HUDEP-2 (cell line): ENCODE results near the gene GALNT6.
A peak's percentile ranks its signal among the peaks of the same experiment; 100 is the strongest.

Experiments
- DNase-seq, 76 experiments: peaks; one replicate each; lab custom pipeline; 2025; ENCODE audit not compliant: unreplicated experiment in 76 of 76; lab: John Stamatoyannopoulos, UW

The GALNT6 gene, protein sequence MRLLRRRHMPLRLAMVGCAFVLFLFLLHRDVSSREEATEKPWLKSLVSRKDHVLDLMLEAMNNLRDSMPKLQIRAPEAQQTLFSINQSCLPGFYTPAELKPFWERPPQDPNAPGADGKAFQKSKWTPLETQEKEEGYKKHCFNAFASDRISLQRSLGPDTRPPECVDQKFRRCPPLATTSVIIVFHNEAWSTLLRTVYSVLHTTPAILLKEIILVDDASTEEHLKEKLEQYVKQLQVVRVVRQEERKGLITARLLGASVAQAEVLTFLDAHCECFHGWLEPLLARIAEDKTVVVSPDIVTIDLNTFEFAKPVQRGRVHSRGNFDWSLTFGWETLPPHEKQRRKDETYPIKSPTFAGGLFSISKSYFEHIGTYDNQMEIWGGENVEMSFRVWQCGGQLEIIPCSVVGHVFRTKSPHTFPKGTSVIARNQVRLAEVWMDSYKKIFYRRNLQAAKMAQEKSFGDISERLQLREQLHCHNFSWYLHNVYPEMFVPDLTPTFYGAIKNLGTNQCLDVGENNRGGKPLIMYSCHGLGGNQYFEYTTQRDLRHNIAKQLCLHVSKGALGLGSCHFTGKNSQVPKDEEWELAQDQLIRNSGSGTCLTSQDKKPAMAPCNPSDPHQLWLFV

DNA sequence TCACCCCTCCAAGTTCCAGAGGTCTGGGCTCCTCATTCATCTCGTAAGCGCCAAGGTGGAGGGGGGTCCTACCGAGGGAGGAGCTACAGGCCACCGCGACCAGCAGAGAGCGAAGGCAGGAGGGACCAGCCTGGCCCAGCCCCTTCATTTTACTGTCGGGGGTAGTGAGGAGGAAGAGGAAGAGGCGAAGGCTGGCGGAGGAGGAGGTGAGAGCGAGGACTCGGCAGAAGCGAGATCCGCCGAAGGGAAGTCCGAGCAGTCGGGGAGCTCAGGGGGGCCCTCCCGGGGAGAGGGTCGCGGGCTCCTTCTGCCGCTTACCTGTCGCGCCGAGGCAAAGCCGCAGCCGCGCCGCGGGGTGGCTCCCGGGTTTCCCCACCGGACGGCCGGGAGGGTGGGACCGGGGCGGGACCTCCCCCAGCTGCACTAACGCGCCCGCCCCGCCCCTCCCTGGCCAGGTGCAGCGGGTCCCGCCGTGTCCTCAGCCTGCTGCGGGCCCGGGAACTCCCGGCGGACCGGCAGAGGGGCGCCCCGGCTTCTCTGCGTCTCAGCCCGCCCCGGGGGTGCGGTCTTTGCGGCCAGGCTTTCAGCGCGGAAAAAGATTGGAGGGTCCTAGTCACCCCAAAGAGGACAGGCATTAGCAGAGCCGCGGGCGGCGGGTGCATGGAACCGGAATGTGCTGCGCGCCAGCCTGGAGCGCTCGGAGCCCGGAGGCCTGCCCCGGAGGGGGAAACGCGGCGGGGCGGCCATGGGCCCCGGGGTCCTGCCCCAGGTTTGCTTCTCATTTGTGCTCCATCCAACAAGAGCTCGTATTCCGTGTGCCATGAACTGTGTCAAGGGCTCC, at the start of gene GALNT6:
TSS of gene GALNT6 (minus strand) at position 124 of the 841 bp plus-strand sequence. CDS start 11,625 bp downstream, outside the sequence.
- DNase-seq, result peak in 29 of 76 experiments; percentile 6 to 56 (median 29)

DNA sequence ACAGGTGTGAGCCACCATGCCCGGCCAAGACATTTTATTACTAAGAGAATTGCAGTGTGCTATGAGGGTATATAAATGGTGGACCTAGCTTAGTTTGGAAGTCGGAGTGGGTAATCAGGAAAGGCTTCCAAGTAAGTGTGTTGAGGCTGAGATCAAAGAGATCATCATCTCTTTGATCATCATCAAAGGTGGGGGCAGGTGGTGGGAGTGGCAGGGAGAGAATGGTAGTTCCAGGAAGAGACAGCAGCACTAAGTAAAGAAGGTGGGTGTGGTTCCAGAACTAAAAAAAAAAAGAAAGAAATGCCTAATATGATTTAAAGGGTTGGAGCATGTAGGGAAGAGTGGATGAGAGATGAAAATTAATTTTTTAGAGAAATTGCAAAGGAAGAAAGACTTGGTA, 48.1 kb upstream of the GALNT6 start:
- DNase-seq, result no peak

DNA sequence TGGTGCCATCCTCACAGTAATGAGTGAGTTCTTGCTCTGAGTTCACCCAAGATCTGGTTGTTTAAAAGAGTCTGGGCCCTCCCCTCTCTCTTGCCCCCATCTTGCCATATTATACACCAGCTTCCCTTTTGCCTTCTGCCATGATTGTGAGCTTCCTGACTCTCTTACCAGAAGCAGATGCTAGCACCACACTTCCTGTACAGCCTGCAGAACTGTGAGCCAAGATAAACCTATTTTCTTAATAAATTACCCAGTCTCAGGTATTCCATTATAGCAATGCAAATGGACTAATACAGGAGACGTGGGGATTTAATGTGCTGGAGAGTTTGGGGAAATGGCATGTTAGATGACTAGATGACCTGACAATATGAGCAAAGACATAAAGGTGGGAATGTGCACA, 46.2 kb upstream of the GALNT6 start:
- no peak for DNase-seq

DNA sequence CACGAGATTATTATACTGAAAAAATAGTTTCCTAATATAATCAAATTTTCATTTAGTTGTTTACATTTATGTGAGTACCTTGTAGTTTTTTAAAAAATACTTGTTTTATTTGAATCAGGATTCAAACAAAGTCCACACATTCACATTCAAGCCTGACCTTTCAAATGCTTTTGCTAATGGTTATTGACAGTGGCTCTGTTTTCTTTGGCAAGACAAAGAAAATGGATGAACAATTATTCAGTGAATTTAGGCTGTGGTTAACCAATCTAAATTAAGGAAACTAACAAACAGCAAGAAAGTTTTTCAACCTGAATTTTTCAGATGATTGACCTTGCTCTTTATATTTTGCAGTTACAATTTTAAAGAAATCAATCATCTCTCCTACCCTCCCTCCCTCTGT, 43.1 kb upstream of the GALNT6 start:
- no peak for DNase-seq

DNA sequence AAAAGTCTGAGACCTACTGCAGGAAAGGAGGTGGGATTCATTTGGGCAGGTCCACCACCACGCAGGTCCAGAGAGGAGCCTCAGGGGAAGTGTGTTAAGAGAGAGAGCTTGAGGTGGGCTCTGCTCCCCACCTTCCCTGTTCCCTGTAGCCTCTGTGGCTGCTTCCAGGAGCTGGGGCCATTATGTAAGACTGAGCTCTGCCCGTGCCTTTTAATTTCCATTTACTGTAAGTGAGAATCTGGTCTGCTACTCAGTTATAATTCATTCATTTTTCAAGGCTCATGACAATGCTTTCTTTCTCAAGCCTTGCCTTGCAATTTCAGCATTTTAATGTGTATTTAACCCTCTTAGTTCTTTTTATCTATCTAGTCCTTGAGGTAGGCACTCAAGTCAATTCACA, 41.7 kb upstream of the GALNT6 start:
- DNase-seq, result no peak

DNA sequence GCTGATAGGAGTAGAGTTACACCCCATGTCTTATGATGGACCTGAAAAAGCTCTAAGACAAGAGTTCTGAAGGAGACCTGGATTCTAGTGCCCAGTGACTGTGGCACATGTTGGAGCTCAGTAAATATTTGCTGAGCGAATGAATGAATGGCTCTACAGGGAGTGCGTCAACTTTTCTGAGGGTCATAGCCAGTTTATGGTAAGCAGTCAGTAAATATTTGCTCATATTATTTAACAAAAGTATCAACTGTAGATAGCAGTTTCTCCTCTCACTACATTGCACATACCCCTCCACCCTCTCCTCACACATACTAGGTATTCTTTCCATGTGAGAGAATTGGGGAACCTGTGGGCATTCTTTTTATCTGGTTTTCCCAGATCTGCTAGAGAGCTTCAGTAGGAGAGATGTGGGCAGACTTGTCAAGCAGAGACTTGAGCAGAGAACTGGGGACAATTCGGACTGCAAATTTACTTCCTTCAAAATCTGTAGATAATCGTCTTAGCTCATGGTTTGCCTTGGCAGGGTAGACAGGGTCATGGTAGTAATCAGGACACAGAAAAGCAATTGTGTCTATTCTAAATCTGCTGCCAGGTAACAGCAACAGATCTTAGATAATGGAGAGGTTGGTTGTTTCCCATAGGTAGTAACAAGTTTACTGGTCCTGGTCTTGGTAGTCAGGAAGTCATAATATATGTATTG, 39.1 kb upstream of the GALNT6 start:
- DNase-seq, result no peak

DNA sequence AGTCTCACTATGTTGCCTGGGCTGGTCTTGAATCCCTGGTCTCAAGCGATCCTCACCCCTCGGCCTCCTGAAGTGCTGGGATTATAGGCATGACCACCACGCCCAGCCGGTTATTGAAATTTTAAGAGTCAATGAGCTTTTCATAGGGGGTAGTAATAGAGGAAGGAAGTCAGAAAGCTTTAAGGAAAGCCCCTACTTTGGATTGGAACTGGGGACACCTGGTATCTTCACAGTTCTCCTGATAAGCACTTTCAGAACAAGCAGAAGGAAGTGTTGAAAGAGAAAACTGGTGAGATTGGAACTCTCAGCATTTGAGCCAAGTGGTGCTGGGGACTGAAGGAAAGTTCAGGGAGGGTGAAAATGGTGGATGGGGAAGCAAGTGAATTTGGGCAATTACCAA, 38.5 kb upstream of the GALNT6 start:
- DNase-seq, result no peak

DNA sequence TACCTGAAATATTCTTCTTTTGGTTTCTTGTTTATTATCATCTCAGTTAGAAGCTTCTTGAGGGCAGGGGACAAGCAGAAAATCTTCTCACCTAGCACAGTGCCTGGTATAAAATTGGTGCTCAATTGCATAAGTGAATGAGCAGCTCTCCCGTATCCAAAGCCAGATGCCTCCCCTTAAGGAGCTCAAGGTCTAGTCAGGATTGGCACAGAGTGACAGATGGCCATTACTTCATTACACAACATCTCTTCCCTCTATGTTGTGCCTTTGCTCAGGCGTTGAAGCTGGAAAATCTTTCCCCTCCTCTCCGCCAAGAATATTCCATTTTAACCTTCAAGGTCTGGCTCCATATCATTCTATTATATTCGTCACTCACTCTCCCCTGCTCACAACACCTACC, 37.0 kb upstream of the GALNT6 start:
- no peak for DNase-seq

DNA sequence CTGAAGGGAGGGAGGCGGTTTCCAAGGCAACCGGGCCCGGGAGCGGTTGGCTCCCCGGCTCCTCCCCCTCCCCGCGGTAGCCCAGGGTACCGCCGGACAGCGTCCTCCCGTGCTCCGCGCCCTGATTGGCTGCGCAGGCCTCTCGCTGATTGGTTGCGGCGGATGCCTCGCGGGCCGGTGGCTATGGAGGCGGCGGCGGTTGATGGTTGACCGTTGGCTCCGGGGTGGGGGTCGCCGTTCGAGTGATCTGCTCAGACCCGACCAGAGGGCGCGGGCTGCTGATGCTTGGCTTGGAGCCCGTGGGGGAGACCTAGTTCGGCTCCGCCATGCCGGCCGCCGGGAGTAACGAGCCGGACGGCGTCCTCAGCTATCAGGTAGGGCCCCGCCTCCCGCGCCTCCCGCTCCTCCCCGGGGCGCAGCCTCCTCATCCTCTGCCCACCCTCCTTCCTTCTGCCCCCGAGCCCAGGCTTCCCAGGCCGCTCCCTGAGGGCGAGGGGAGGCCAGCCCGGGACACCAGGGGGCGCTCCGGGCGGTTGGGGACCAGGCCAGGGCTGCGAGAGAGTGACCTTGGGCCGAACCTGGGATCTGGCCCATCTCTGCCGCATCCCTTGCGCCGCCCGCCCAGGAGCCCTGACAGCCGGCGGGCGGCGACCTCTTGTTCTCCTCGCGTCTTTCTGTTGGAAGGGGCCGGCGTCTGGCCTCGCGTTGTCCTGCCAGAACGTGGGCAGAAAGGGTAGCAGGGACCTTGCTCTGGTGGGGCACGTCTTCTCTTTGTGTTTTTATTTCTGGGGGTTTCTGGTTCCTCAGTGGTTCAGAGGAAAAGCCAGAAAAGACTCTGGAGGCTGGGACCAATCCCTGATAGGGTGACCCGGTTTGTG, 33.7 kb upstream of the GALNT6 start, which contains the start of gene SLC4A8:
TSS of gene SLC4A8 (plus strand) at position 170 of the 878 bp plus-strand sequence. CDS start at position 327, 157 bp downstream.
- DNase-seq, result peak in 55 of 76 experiments; percentile 3 to 68 (median 35)

DNA sequence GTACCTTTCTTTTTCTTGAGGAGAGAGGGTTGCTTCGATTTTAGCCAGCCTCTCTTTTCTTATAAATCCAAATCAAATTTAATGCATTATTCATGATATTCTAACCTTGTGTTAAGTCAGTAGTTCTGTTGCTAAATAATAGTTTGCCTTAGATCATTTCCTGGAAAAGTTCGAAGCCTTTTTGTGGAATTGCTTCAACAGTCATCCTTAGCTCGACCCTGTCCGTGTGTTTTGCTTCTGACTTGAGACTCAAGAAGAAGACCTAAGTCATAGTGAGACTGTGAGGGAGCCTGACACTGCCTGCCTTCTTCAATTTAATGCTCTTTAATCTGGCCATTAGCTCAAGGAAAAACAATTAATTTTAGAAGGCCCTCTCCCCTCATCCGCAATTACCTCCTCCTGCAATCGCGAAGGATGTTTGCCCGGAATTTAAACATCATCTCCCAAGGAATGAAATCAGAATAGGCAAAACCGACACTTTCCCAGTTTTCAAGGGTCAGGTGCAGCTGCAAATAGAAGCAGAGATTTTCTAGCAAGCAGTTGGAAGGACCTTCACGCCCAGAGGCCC, 33.0 kb upstream of the GALNT6 start:
- no peak for DNase-seq

DNA sequence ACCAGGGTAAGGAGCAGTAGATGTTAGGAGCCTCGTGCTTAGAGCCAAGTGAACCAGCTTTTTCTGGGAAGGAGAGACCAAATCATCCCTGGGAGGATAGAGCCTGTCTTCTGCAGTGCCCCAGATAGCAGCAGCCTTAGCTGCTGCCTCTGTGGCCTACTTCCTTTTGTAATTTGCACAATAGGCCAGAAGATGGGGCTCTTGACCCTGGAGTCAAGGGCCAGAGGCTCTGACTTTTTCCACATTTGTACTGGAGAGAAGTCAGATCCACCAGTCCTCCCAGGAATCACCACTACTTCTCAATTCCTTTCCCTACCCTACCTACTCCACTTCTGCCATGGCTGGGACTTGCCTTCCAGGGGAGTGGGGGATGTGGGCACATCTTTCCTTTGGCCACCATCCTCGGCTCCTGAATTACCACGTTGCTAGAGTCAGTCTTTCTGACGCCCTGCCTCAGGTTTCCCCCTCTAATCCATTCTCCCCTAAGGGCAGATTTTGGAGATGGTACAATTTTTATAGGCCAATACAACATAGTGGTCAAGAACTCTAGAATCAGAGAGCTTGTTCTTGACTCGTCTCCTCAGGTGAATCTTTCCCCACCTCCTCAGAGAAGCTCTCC, 30.2 kb upstream of the GALNT6 start:
- DNase-seq, result peak in 43 of 76 experiments; percentile 3 to 69 (median 34)

DNA sequence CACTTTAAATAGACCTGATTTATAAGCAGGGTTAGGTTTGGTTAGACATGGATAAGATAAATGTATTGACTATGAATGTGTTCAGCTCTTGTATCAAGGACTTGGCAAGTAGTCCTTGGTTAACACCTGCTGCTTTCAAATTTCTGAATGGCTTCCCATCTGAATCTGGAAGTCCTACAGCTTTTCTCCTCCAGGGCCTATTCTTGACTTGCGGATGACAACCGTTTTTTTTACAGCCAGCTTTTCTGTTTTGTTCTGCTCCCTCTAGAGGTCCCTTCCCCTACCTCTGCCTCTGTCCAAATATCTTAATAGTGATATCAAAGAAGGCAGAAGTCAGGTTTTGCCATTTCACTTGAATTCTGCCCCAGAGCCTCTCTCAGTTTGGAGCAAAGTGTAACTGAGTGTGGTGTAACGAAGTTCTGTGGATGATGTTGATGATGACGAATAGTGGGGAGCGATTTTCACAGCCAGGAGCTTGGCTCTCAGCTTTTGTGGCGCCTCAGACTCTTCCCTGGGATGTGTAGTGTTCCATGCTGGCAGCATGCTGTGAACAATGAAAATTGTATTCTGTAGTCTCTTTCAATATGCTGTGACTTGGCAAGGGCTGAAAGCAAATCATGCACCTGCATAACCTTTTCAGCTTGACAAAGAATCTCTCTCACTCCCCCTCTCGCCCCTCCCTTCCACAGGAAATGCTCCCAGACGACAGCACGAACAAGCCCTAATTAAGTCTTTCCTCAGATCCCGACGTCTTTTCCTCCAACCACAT, 28.4 kb upstream of the GALNT6 start:
- peak in 3 of 76 experiments; percentile 2 to 6 (median 4) for DNase-seq

DNA sequence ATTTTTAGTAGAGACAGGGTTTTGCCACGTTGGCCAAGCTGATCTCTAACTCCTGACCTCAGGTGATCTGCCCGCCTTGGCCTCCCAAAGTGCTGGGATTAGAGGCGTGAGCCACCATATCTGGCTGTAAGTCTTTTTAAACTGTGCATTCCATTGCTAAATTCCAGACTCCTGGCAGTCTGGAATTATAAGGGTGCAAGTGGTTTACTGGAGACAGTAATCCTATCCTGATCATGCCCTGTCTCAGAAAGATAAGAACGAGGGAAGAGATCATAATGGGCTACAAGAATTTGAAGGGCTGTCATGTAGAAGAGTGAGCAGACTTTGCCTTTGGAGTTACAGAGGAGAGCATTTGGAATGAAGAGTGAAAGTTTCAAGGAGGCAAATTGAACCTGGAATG, 26.6 kb upstream of the GALNT6 start:
- no peak for DNase-seq

DNA sequence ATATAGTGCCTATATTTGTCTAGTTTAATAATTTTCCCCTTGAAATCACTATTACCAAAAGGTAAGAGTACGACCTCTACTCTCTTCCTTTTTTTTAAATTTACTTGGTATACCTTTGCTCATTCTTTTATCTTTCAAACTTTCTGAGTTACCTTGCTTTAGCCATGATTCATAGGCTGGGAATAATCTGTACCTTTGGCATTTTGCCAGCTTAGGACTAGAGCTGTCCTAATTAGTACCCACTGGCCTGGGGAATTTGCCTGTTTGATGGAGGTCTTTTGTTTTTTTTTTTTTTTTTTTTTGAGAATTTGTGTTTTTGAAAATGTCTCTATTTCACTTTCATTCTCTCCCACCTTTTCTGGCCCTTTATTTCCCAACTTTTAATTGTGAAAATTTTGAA, 24.7 kb upstream of the GALNT6 start:
- DNase-seq, result no peak

DNA sequence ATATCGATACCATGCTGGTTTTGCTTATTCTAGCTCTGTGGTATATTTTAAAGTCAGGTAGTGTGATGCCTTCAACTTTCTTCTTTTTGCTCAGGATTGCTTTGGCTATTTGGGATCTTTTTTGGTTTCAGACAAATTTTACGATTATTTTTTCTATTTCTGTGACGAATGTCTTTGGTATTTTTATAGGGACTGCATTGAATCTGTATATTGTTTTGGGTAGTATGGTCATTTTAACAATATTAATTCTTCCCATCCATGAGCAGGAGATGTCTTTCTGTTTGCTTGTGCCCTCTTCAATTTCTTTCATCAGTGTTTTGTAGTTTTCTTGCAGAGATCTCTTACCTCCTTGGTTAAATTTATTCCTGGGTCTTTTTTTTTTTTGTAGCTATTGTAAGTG, 22.6 kb upstream of the GALNT6 start:
- DNase-seq, result no peak

DNA sequence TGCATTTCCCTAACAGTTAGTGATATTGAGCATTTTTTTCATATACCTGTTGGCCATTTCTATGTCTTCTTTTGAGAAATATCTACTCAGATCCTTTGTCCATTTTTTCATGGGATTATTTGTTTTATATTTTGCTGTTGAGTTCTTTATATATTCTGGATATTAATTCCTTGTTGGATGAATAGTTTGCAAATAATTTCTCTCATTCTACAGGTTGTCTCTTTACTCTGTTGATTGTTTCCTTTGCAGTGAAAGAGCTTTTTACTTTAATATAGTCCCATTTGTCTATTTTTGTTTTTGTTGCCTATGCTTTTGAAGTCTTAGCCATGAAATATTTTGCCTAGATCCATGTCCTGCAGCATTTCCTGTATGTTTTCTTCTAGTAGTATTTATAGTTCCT, 21.9 kb upstream of the GALNT6 start:
- no peak for DNase-seq

DNA sequence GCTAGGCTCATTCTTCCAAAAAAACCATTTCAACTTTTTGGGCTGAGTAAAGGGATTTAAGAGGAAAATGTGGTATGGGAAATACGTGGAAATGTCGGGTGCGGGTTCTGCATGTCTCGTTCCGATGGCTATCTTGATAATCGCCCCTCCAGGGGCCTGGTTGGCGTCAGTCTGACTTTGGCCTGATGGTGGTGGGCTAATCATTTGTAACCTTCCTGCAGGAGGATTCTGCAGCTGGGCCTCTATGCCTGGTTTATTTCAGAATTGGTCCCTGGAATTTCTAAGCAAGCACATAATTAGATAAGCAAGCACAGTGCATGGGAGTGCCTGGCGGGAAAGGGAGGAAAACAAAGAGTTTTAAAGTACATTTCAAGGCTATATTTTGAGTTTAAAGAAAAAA, 18.6 kb upstream of the GALNT6 start:
- DNase-seq, result no peak

DNA sequence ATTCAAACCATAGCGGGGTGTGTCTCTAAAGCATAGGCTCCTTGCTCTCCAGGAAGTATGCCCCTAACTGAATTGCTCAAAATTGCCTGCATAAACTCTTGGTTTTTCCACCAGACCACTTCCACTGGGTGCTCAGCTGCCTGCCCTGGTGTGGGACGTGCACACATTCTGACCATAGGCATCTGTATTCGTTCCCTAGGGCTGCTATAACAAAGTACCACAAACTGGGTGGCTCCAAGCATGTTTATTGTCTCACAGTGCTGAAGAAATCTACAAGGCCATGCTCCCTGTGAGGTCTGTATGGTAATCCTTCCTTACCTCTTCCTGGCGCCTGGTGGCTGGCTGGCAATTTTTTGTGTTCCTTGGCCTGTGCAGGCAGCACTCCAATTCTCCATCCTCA, 16.4 kb upstream of the GALNT6 start:
- DNase-seq, result no peak
